Measurements from ENCODE around the gene PAQR8. TPM values are rescaled to one million over a fixed set of nuclear protein-coding genes. Genes with fewer than 3 reads are reported as not detected.

PAQR8 gene
- total RNA-seq, 1 donor from 2014 or later = 8.8 TPM

DNA sequence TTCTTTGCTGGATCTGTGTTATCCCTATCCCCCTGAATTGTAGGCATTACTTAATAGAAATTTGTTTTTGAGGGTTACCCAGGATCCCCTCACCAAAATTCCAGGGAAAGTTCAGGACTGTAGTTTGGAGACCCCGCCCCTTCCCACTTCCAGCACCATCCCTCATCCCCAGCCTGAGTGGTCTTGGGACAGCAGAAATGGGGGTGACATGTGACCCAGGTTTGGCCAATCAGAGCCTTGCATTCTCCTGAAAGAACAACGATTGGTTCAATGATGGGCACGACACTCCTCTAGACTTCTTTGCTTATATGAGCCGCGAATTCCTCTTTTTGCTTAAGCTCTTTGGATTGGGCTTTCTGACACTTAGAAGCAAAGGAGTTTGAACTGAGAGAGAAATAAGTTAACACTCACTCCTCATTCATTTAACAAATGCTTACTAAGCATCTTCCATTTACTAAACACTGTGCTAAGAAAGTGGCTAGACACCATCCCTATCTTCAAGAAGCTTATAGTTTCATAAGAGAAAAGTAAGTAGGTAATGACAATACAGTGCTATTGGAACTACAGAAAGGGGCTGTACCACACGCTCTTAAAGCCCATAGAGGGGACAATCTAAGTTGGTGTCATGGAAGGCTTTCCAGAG, 24.9 kb upstream of the PAQR8 start:
- peaks cover 13% of the 10 kb centered on the region for H3K4me1 ChIP-seq
- H3K36me3 ChIP-seq = no peaks in the 10 kb centered on the region
- no peaks in the 10 kb centered on the region for H3K9me3 ChIP-seq
- no peak for DNase-seq (ENCODE audit: extremely low spot score in 2 of 2)
- intact Hi-C loops (cut with DNase I) = no loop called here
- no peak overlapping the region for H3K4me3 ChIP-seq
- H3K27me3 ChIP-seq = no peaks in the 10 kb centered on the region
- no peak overlapping the region for H3K27ac ChIP-seq
- TF ChIP-seq CTCF (IDR thresholded peaks at IDR 0.05) (no peak), POLR2AphosphoS5 (IDR thresholded peaks at IDR 0.05; ENCODE audit: insufficient read depth in 1 of 2, low read depth in 1 of 2) (no peak), POLR2A (IDR thresholded peaks at IDR 0.05) (no peak)

- Histone ChIP-seq H3K27ac (no peak overlapping the region), H3K4me3 (no peak overlapping the region), H3K9me3 (no peaks in the 10 kb centered on the region), H3K4me1 (peaks cover 13% of the 10 kb centered on the region), H3K36me3 (no peaks in the 10 kb centered on the region), H3K27me3 (no peaks in the 10 kb centered on the region)
- no peak for DNase-seq (ENCODE audit: extremely low spot score in 2 of 2)
- intact Hi-C loops (cut with DNase I) = no loop called here
- TF ChIP-seq CTCF (IDR thresholded peaks at IDR 0.05) (no peak), POLR2A (IDR thresholded peaks at IDR 0.05) (no peak), POLR2AphosphoS5 (IDR thresholded peaks at IDR 0.05; ENCODE audit: insufficient read depth in 1 of 2, low read depth in 1 of 2) (no peak)
These were observed 24.2 kb upstream of the PAQR8 start for GRCh38 chr6:52337633-52338290.

GRCh38 chr6:52340603-52340880, 21.4 kb upstream of the PAQR8 start:
- Histone ChIP-seq H3K4me1 (peaks cover 9% of the 10 kb centered on the region), H3K9me3 (no peaks in the 10 kb centered on the region), H3K27ac (no peak overlapping the region), H3K36me3 (no peaks in the 10 kb centered on the region), H3K27me3 (no peaks in the 10 kb centered on the region), H3K4me3 (no peak overlapping the region)
- intact Hi-C loops (cut with DNase I) = no loop called here
- DNase-seq (ENCODE audit: extremely low spot score in 2 of 2) = no peak
- TF ChIP-seq CTCF (IDR thresholded peaks at IDR 0.05) (no peak), POLR2AphosphoS5 (IDR thresholded peaks at IDR 0.05; ENCODE audit: insufficient read depth in 1 of 2, low read depth in 1 of 2) (no peak), POLR2A (IDR thresholded peaks at IDR 0.05) (no peak)

DNA sequence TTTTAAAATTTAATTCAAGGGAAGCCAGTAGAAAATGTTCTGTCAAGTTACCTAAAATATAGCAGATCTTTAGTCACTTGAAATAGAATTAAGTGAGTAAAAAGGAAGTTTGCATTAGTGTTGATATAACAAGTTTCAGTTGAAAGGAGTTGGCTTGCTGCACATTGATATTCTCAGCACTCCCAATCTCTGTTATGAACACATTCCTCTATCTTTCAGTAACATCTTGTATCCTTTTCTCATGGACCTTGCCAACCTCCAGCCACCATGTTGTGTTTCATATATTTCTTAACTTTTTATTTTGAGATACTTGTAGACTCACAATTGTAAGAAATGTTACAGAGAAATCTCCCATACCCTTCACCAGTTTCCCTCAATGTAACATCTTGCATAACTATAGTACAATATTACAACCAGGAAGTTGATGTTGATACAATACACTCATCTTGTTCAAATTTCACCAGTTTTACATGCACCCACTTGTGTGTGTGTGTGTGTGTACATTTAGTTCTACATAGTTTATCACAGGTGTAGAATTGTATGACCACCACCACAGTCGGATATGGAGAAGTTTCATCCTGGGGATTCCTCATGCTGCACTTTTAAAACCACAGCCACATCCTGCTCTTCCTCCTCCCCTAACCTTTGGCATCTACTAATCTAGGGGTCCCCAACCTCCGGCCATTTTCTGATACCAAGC, 20.2 kb upstream of the PAQR8 start:
- H3K27me3 ChIP-seq = no peaks in the 10 kb centered on the region
- H3K27ac ChIP-seq = no peak overlapping the region
- no peak overlapping the region for H3K4me3 ChIP-seq
- H3K36me3 ChIP-seq = no peaks in the 10 kb centered on the region
- no peaks in the 10 kb centered on the region for H3K9me3 ChIP-seq
- DNase-seq (ENCODE audit: extremely low spot score in 2 of 2) = no peak
- intact Hi-C loops (cut with DNase I) = no loop called here
- H3K4me1 ChIP-seq = peaks cover 6% of the 10 kb centered on the region
- no peak for TF ChIP-seq POLR2A (IDR thresholded peaks at IDR 0.05)
- no peak for TF ChIP-seq CTCF (IDR thresholded peaks at IDR 0.05)
- no peak for TF ChIP-seq POLR2AphosphoS5 (IDR thresholded peaks at IDR 0.05; ENCODE audit: insufficient read depth in 1 of 2, low read depth in 1 of 2)

- Histone ChIP-seq H3K27ac (no peak overlapping the region), H3K36me3 (no peaks in the 10 kb centered on the region), H3K4me1 (peaks cover 4% of the 10 kb centered on the region), H3K4me3 (no peak overlapping the region), H3K27me3 (no peaks in the 10 kb centered on the region), H3K9me3 (no peaks in the 10 kb centered on the region)
- intact Hi-C loops (cut with DNase I) = no loop called here
- TF ChIP-seq POLR2AphosphoS5 (IDR thresholded peaks at IDR 0.05; ENCODE audit: insufficient read depth in 1 of 2, low read depth in 1 of 2) = no peak
- TF ChIP-seq POLR2A (IDR thresholded peaks at IDR 0.05) = no peak
- TF ChIP-seq CTCF (IDR thresholded peaks at IDR 0.05) = no peak
- no peak for DNase-seq (ENCODE audit: extremely low spot score in 2 of 2)
These were observed 16.6 kb upstream of the PAQR8 start for GRCh38 chr6:52345311-52345710.
